Lower leg skin (tissue), 4 donors: ENCODE data around the gene ALDH1A3. TPM values are rescaled to one million over a fixed set of nuclear protein-coding genes. Genes with fewer than 3 reads are reported as not detected.
A peak's percentile ranks its signal among the peaks of the same experiment; 100 is the strongest.

Source experiments
- DNase-seq, 2 donors: peaks; one replicate each; pipeline ENCODE4 v3.0.0-alpha.2; 2019; ENCODE audit warnings: low spot score in 2 of 2
- H3K4me3 ChIP-seq: fragments of 200-600 bp; sonication (generic); 2 replicates; pipeline ENCODE4 v1.5.1; 2017; ENCODE audit warnings: mild to moderate bottlenecking, low read depth; ENCODE audit not compliant: poor library complexity, severe bottlenecking
- CTCF ChIP-seq, 3 donors: fragments of 450-650 bp; IDR thresholded peaks; one replicate each; pipeline ENCODE4 v1.5.1; 2016; ENCODE audit warnings: antibody characterized with exemption in 3 of 3, mild to moderate bottlenecking in 3 of 3, moderate library complexity in 2 of 3
- POLR2A ChIP-seq, 2 donors: fragments of 450-650 bp; IDR thresholded peaks; one replicate each; pipeline ENCODE4 v1.6.1; 2016 to 2017; ENCODE audit warnings: antibody characterized with exemption in 2 of 2, mild to moderate bottlenecking in 1 of 2, moderate library complexity in 1 of 2
- WGBS, 2 donors: methylation state at CpG; one replicate each; pipeline ENCODE4 v1.1.5; 2018; 5-methylcytosine and 5-hydroxymethylcytosine counted together
- intact Hi-C: fragments of 100-400 bp; cut with DNase I; formaldehyde crosslinking; loops from one replicate; pipeline ENCODE4 v1.15.0; 2023; ENCODE audit warnings: low total_unique reads
- total RNA-seq, 4 donors: library from RNA; depleted of rRNA; stranded (reverse); fragments of >200 nt; gene quantifications; one replicate each; pipeline ENCODE4 v1.1.0, GENCODE V29; 2016

ALDH1A3 gene
- total RNA-seq, 4 donors from 2014 or later = 3.3 to 24.5 (median 8.7) TPM

GRCh38 chr15:100853676-100854440 is 25.8 kb upstream of the ALDH1A3 start:
- intact Hi-C loops = no loop called here
- no peak overlapping the region for H3K4me3 ChIP-seq
- WGBS, 2 donors = 79 to 86% methylated on average over 13 to 15 of the region's 15 CpGs
- no peak for TF ChIP-seq CTCF (IDR thresholded peaks at IDR 0.05)
- no peak for TF ChIP-seq POLR2A (IDR thresholded peaks at IDR 0.05)
- peak in 1 of 2 donors; percentile 70 for DNase-seq

GRCh38 chr15:100856867-100857266 is 22.8 kb upstream of the ALDH1A3 start:
- no peak overlapping the region for H3K4me3 ChIP-seq
- WGBS, 2 donors = 19 to 21% methylated on average over 5 of the region's 5 CpGs
- TF ChIP-seq CTCF (IDR thresholded peaks at IDR 0.05) (no peak), POLR2A (IDR thresholded peaks at IDR 0.05) (no peak)
- DNase-seq = no peak
- intact Hi-C loops = no loop called here

GRCh38 chr15:100858294-100858693 is 21.3 kb upstream of the ALDH1A3 start:
- intact Hi-C loops = no loop called here
- WGBS, 2 donors = 82 to 93% methylated on average over 2 of the region's 2 CpGs

GRCh38 chr15:100859970-100860828 is 19.4 kb upstream of the ALDH1A3 start:
- H3K4me3 ChIP-seq = no peak overlapping the region
- peak in 1 of 2 donors; percentile 37 for DNase-seq
- TF ChIP-seq POLR2A (IDR thresholded peaks at IDR 0.05) (no peak), CTCF (IDR thresholded peaks at IDR 0.05) (no peak)
- intact Hi-C loops = no loop called here
- WGBS, 2 donors = 90 to 91% methylated on average over 11 of the region's 11 CpGs

More at GRCh38 chr15:100858294-100858693, 21.3 kb upstream of the ALDH1A3 start:
- DNase-seq = peak in 1 of 2 donors; percentile 59
- no peak overlapping the region for H3K4me3 ChIP-seq
- TF ChIP-seq POLR2A (IDR thresholded peaks at IDR 0.05) = no peak
- TF ChIP-seq CTCF (IDR thresholded peaks at IDR 0.05) = no peak

GRCh38 chr15:100860829-100861510 is 18.7 kb upstream of the ALDH1A3 start:
- no peak overlapping the region for H3K4me3 ChIP-seq
- intact Hi-C loops = no loop called here
- 74 to 75% methylated on average over 14 of the region's 14 CpGs for WGBS, 2 donors
- TF ChIP-seq POLR2A (IDR thresholded peaks at IDR 0.05) (no peak), CTCF (IDR thresholded peaks at IDR 0.05) (no peak)
- DNase-seq = peak in 1 of 2 donors; percentile 40
